GM12801 (cell line): ENCODE measurements around the gene OR9Q2.

ENCODE experiments used
- TF ChIP-seq, protein P1 (sequence below): IDR thresholded peaks from one replicate; pipeline ENCODE4 v1.5.1; 2011; ENCODE audit warnings: control low read depth; ENCODE audit not compliant: insufficient read length; ENCODE audit errors: extremely low read depth

OR9Q2 gene

GRCh38 chr11:58216476-58216875 is 27.6 kb downstream of the OR9Q2 start:
- TF ChIP-seq, protein P1, sequence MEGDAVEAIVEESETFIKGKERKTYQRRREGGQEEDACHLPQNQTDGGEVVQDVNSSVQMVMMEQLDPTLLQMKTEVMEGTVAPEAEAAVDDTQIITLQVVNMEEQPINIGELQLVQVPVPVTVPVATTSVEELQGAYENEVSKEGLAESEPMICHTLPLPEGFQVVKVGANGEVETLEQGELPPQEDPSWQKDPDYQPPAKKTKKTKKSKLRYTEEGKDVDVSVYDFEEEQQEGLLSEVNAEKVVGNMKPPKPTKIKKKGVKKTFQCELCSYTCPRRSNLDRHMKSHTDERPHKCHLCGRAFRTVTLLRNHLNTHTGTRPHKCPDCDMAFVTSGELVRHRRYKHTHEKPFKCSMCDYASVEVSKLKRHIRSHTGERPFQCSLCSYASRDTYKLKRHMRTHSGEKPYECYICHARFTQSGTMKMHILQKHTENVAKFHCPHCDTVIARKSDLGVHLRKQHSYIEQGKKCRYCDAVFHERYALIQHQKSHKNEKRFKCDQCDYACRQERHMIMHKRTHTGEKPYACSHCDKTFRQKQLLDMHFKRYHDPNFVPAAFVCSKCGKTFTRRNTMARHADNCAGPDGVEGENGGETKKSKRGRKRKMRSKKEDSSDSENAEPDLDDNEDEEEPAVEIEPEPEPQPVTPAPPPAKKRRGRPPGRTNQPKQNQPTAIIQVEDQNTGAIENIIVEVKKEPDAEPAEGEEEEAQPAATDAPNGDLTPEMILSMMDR, result no peak

- TF ChIP-seq, protein P1, result no peak
Measured at GRCh38 chr11:58222721-58223120, 33.9 kb downstream of the OR9Q2 start.

GRCh38 chr11:58227956-58228615 is 39.2 kb downstream of the OR9Q2 start:
- TF ChIP-seq, protein P1, result no peak
